ENCODE measurements around the gene RAD51B. TPM values are rescaled to one million over a fixed set of nuclear protein-coding genes. Genes with fewer than 3 reads are reported as not detected.

RAD51B gene
- total RNA-seq, 1 donor from 2014 or later: 26.1 TPM

- Mint-ChIP-seq H3K4me3 (no peak overlapping the region), H3K9me3 (no peaks in the 10 kb centered on the region), H3K27ac (peak overlapping the region; percentile 25), H3K27me3 (ENCODE audit: insufficient read depth) (peaks cover 4% of the 10 kb centered on the region), H3K4me1 (ENCODE audit: low read depth) (peaks cover 57% of the 10 kb centered on the region), H3K36me3 (ENCODE audit: low read depth) (no peaks in the 10 kb centered on the region)
- intact Hi-C loops (cut with micrococcal nuclease): no loop called here
- DNase-seq (ENCODE audit: low spot score): no peak
Measured at GRCh38 chr14:68686724-68687123, 867.1 kb downstream of the RAD51B start.

GRCh38 chr14:68687746-68688145, 868.2 kb downstream of the RAD51B start:
- intact Hi-C loops (cut with micrococcal nuclease): no loop called here

GRCh38 chr14:68688872-68689371, 869.3 kb downstream of the RAD51B start:
- H3K9me3 Mint-ChIP-seq: no peaks in the 10 kb centered on the region
- H3K27ac Mint-ChIP-seq: no peak overlapping the region
- intact Hi-C loops (cut with micrococcal nuclease): no loop called here
- H3K4me3 Mint-ChIP-seq: no peak overlapping the region
- peaks cover 8% of the 10 kb centered on the region for H3K27me3 Mint-ChIP-seq (ENCODE audit: insufficient read depth)
- peaks cover 45% of the 10 kb centered on the region for H3K4me1 Mint-ChIP-seq (ENCODE audit: low read depth)
- no peak for DNase-seq (ENCODE audit: low spot score)
- H3K36me3 Mint-ChIP-seq (ENCODE audit: low read depth): no peaks in the 10 kb centered on the region

More at GRCh38 chr14:68687746-68688145, 868.2 kb downstream of the RAD51B start:
- peaks cover 4% of the 10 kb centered on the region for H3K27me3 Mint-ChIP-seq (ENCODE audit: insufficient read depth)
- no peak overlapping the region for H3K4me3 Mint-ChIP-seq
- no peak overlapping the region for H3K27ac Mint-ChIP-seq
- no peaks in the 10 kb centered on the region for H3K36me3 Mint-ChIP-seq (ENCODE audit: low read depth)
- no peaks in the 10 kb centered on the region for H3K9me3 Mint-ChIP-seq
- no peak for DNase-seq (ENCODE audit: low spot score)
- H3K4me1 Mint-ChIP-seq (ENCODE audit: low read depth): peaks cover 48% of the 10 kb centered on the region

- Mint-ChIP-seq H3K9me3 (no peaks in the 10 kb centered on the region), H3K4me1 (ENCODE audit: low read depth) (peaks cover 39% of the 10 kb centered on the region), H3K27me3 (ENCODE audit: insufficient read depth) (peaks cover 8% of the 10 kb centered on the region), H3K36me3 (ENCODE audit: low read depth) (no peaks in the 10 kb centered on the region), H3K27ac (no peak overlapping the region), H3K4me3 (no peak overlapping the region)
- intact Hi-C loops (cut with micrococcal nuclease): no loop called here
- no peak for DNase-seq (ENCODE audit: low spot score)
Measured at GRCh38 chr14:68689511-68689910, 869.9 kb downstream of the RAD51B start.

GRCh38 chr14:68690089-68690958, 870.7 kb downstream of the RAD51B start:
- DNase-seq (ENCODE audit: low spot score): no peak
- Mint-ChIP-seq H3K9me3 (no peaks in the 10 kb centered on the region), H3K27me3 (ENCODE audit: insufficient read depth) (peaks cover 8% of the 10 kb centered on the region), H3K36me3 (ENCODE audit: low read depth) (no peaks in the 10 kb centered on the region), H3K4me3 (no peak overlapping the region), H3K27ac (no peak overlapping the region), H3K4me1 (ENCODE audit: low read depth) (peaks cover 37% of the 10 kb centered on the region)
- intact Hi-C loops (cut with micrococcal nuclease): no loop called here

- H3K27me3 Mint-ChIP-seq (ENCODE audit: insufficient read depth): peaks cover 8% of the 10 kb centered on the region
- H3K27ac Mint-ChIP-seq: no peak overlapping the region
- no peaks in the 10 kb centered on the region for H3K36me3 Mint-ChIP-seq (ENCODE audit: low read depth)
- no peaks in the 10 kb centered on the region for H3K9me3 Mint-ChIP-seq
- no peak for DNase-seq (ENCODE audit: low spot score)
- intact Hi-C loops (cut with micrococcal nuclease): no loop called here
- no peak overlapping the region for H3K4me3 Mint-ChIP-seq
- peaks cover 37% of the 10 kb centered on the region for H3K4me1 Mint-ChIP-seq (ENCODE audit: low read depth)
Measured at GRCh38 chr14:68691031-68691791, 871.6 kb downstream of the RAD51B start.

- no peak overlapping the region for H3K4me3 Mint-ChIP-seq
- H3K4me1 Mint-ChIP-seq (ENCODE audit: low read depth): peaks cover 31% of the 10 kb centered on the region
- H3K27me3 Mint-ChIP-seq (ENCODE audit: insufficient read depth): peaks cover 8% of the 10 kb centered on the region
- H3K36me3 Mint-ChIP-seq (ENCODE audit: low read depth): no peaks in the 10 kb centered on the region
- no peak overlapping the region for H3K27ac Mint-ChIP-seq
- DNase-seq (ENCODE audit: low spot score): no peak
- H3K9me3 Mint-ChIP-seq: no peaks in the 10 kb centered on the region
- intact Hi-C loops (cut with micrococcal nuclease): no loop called here
Measured at GRCh38 chr14:68691792-68692118, 872.2 kb downstream of the RAD51B start.

GRCh38 chr14:68692216-68692615, 872.6 kb downstream of the RAD51B start:
- no peak for DNase-seq (ENCODE audit: low spot score)
- peaks cover 29% of the 10 kb centered on the region for H3K4me1 Mint-ChIP-seq (ENCODE audit: low read depth)
- H3K4me3 Mint-ChIP-seq: no peak overlapping the region
- no peaks in the 10 kb centered on the region for H3K9me3 Mint-ChIP-seq
- H3K36me3 Mint-ChIP-seq (ENCODE audit: low read depth): no peaks in the 10 kb centered on the region
- no peak overlapping the region for H3K27ac Mint-ChIP-seq
- peaks cover 8% of the 10 kb centered on the region for H3K27me3 Mint-ChIP-seq (ENCODE audit: insufficient read depth)
- intact Hi-C loops (cut with micrococcal nuclease): no loop called here

- H3K4me1 Mint-ChIP-seq (ENCODE audit: low read depth): peaks cover 29% of the 10 kb centered on the region
- H3K27me3 Mint-ChIP-seq (ENCODE audit: insufficient read depth): peaks cover 8% of the 10 kb centered on the region
- H3K4me3 Mint-ChIP-seq: no peak overlapping the region
- no peak for DNase-seq (ENCODE audit: low spot score)
- H3K27ac Mint-ChIP-seq: no peak overlapping the region
- H3K36me3 Mint-ChIP-seq (ENCODE audit: low read depth): no peaks in the 10 kb centered on the region
- intact Hi-C loops (cut with micrococcal nuclease): no loop called here
- H3K9me3 Mint-ChIP-seq: no peaks in the 10 kb centered on the region
Measured at GRCh38 chr14:68692916-68693771, 873.6 kb downstream of the RAD51B start.

- Mint-ChIP-seq H3K9me3 (no peaks in the 10 kb centered on the region), H3K27me3 (ENCODE audit: insufficient read depth) (peaks cover 9% of the 10 kb centered on the region), H3K27ac (no peak overlapping the region), H3K4me3 (no peak overlapping the region), H3K4me1 (ENCODE audit: low read depth) (peaks cover 26% of the 10 kb centered on the region), H3K36me3 (ENCODE audit: low read depth) (no peaks in the 10 kb centered on the region)
- no peak for DNase-seq (ENCODE audit: low spot score)
- intact Hi-C loops (cut with micrococcal nuclease): no loop called here
Measured at GRCh38 chr14:68693926-68694325, 874.3 kb downstream of the RAD51B start.

- Mint-ChIP-seq H3K9me3 (no peaks in the 10 kb centered on the region), H3K27me3 (ENCODE audit: insufficient read depth) (peaks cover 9% of the 10 kb centered on the region), H3K4me3 (no peak overlapping the region), H3K36me3 (ENCODE audit: low read depth) (no peaks in the 10 kb centered on the region), H3K4me1 (ENCODE audit: low read depth) (peaks cover 20% of the 10 kb centered on the region), H3K27ac (no peak overlapping the region)
- intact Hi-C loops (cut with micrococcal nuclease): loop anchor here (1.0 kb wide), 2 partner anchors 9 to 31 kb away; no protein-coding TSS in a partner anchor
- DNase-seq (ENCODE audit: low spot score): no peak
Measured at GRCh38 chr14:68694516-68695235, 875.1 kb downstream of the RAD51B start.

GRCh38 chr14:68695326-68695768, 875.8 kb downstream of the RAD51B start:
- intact Hi-C loops (cut with micrococcal nuclease): loop anchor here (1.0 kb wide), 2 partner anchors 10 to 32 kb away; no protein-coding TSS in a partner anchor
- Mint-ChIP-seq H3K27ac (peak overlapping the region; percentile 52), H3K27me3 (ENCODE audit: insufficient read depth) (peaks cover 9% of the 10 kb centered on the region), H3K9me3 (peaks cover 3% of the 10 kb centered on the region), H3K4me3 (peak overlapping the region; percentile 16), H3K4me1 (ENCODE audit: low read depth) (peaks cover 26% of the 10 kb centered on the region), H3K36me3 (ENCODE audit: low read depth) (no peaks in the 10 kb centered on the region)
- no peak for DNase-seq (ENCODE audit: low spot score)
